PC-3 (cell line): ENCODE measurements around the gene POM121L2.

Experiments used
- CTCF ChIP-seq: fragments of 300-600 bp; sonication (generic); conservative IDR thresholded peaks from 2 replicates; pipeline ENCODE4 v1.5.1; 2017; ENCODE audit warnings: antibody characterized with exemption, low read depth, mild to moderate bottlenecking, low read length
- EZH2phosphoT487 ChIP-seq: fragments of 300-600 bp; sonication (generic); IDR thresholded peaks from 2 replicates; pipeline ENCODE4 v1.6.1; 2018; ENCODE audit warnings: mild to moderate bottlenecking, antibody characterized with exemption, low read length, borderline replicate concordance

GRCh38 chr6:27321901-27322300, 9.8 kb upstream of the POM121L2 start:
- TF ChIP-seq CTCF (no peak), EZH2phosphoT487 (no peak)
